Measurements from ENCODE around the gene SRC. TPM values are rescaled to one million over a fixed set of nuclear protein-coding genes. Genes with fewer than 3 reads are reported as not detected.

SRC gene
- total RNA-seq, 1 donor from 2014 or later = 7.8 TPM

DNA sequence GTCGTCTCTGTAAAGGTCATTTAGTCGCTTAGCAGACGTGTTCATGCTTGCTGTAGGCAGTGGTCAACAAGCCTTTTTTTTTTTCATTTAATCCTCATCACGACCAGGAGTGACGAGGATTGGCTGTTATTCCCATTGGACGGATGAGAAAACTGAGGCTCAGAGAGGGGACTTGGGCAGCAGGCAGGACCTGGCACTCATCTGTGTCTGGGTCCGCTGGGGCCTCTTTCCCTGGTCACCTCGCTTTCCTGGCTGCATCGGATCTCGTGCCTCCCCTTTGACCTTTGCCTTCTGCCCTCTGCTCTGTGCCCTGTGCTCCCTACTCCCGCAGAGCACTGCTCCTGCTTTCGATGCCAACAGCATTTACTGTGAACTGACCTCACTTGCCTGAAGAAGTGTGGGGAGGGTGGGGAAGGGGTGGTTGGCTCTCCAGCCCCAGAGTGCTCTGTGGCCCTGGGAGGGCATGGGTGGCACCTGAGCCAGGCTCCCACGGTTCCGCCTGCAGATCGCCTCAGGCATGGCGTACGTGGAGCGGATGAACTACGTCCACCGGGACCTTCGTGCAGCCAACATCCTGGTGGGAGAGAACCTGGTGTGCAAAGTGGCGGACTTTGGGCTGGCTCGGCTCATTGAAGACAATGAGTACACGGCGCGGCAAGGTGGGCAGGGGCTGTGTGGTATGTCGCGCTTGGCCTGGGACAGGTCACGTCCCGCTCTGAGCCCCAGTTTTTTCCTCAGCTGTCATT lies 56.2 kb downstream of the SRC start:
- peaks cover 3 to 7% (median 7%) of the 10 kb centered on the region in 3 donors for H3K4me1 ChIP-seq (ENCODE audit: control insufficient read depth in 3 of 3, insufficient read depth in 3 of 3, low read length in 3 of 3)
- H3K9me3 ChIP-seq (ENCODE audit: control insufficient read depth in 3 of 3, low read length in 3 of 3) = no peaks in the 10 kb centered on the region
- no peak overlapping the region for H3K4me3 ChIP-seq (ENCODE audit: low read length in 3 of 3)
- H3K27ac ChIP-seq (ENCODE audit: low read depth, low read length) = no peak overlapping the region
- peaks cover 0 to 4% (median 2%) of the 10 kb centered on the region in 3 donors for H3K36me3 ChIP-seq (ENCODE audit: control insufficient read depth in 3 of 3, insufficient read depth in 3 of 3, low read length in 3 of 3)
- H3K27me3 ChIP-seq (ENCODE audit: control insufficient read depth in 3 of 3, insufficient read depth in 3 of 3, low read length in 3 of 3) = peaks cover 4 to 18% (median 5%) of the 10 kb centered on the region in 3 donors
- no peak overlapping the region for H3K9ac ChIP-seq (ENCODE audit: low read depth in 1 of 3, low read length in 3 of 3)

DNA sequence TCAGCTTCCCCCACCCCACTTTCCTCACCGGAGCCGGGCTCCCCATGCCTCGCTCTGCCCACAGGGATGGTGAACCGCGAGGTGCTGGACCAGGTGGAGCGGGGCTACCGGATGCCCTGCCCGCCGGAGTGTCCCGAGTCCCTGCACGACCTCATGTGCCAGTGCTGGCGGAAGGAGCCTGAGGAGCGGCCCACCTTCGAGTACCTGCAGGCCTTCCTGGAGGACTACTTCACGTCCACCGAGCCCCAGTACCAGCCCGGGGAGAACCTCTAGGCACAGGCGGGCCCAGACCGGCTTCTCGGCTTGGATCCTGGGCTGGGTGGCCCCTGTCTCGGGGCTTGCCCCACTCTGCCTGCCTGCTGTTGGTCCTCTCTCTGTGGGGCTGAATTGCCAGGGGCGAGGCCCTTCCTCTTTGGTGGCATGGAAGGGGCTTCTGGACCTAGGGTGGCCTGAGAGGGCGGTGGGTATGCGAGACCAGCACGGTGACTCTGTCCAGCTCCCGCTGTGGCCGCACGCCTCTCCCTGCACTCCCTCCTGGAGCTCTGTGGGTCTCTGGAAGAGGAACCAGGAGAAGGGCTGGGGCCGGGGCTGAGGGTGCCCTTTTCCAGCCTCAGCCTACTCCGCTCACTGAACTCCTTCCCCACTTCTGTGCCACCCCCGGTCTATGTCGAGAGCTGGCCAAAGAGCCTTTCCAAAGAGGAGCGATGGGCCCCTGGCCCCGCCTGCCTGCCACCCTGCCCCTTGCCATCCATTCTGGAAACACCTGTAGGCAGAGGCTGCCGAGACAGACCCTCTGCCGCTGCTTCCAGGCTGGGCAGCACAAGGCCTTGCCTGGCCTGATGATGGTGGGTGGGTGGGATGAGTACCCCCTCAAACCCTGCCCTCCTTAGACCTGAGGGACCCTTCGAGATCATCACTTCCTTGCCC lies 57.4 kb downstream of the SRC start:
- Histone ChIP-seq H3K27me3 (ENCODE audit: control insufficient read depth in 3 of 3, insufficient read depth in 3 of 3, low read length in 3 of 3) (peaks cover 15 to 18% (median 16%) of the 10 kb centered on the region in 3 donors), H3K4me1 (ENCODE audit: control insufficient read depth in 3 of 3, insufficient read depth in 3 of 3, low read length in 3 of 3) (peaks cover 6 to 14% (median 12%) of the 10 kb centered on the region in 3 donors), H3K36me3 (ENCODE audit: control insufficient read depth in 3 of 3, insufficient read depth in 3 of 3, low read length in 3 of 3) (peaks cover 0 to 2% (median 0%) of the 10 kb centered on the region in 3 donors), H3K4me3 (ENCODE audit: low read length in 3 of 3) (no peak overlapping the region), H3K9ac (ENCODE audit: low read depth in 1 of 3, low read length in 3 of 3) (no peak overlapping the region), H3K27ac (ENCODE audit: low read depth, low read length) (no peak overlapping the region), H3K9me3 (ENCODE audit: control insufficient read depth in 3 of 3, low read length in 3 of 3) (no peaks in the 10 kb centered on the region)

DNA sequence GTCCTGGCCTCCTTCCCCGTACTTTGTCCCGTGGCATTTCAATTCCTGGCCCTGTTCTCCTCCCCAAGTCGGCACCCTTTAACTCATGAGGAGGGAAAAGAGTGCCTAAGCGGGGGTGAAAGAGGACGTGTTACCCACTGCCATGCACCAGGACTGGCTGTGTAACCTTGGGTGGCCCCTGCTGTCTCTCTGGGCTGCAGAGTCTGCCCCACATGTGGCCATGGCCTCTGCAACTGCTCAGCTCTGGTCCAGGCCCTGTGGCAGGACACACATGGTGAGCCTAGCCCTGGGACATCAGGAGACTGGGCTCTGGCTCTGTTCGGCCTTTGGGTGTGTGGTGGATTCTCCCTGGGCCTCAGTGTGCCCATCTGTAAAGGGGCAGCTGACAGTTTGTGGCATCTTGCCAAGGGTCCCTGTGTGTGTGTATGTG lies 58.5 kb downstream of the SRC start:
- no peak overlapping the region for H3K9ac ChIP-seq (ENCODE audit: low read depth in 1 of 3, low read length in 3 of 3)
- H3K9me3 ChIP-seq (ENCODE audit: control insufficient read depth in 3 of 3, low read length in 3 of 3) = no peaks in the 10 kb centered on the region
- no peak overlapping the region for H3K4me3 ChIP-seq (ENCODE audit: low read length in 3 of 3)
- peaks cover 25 to 28% (median 27%) of the 10 kb centered on the region in 3 donors for H3K27me3 ChIP-seq (ENCODE audit: control insufficient read depth in 3 of 3, insufficient read depth in 3 of 3, low read length in 3 of 3)
- H3K4me1 ChIP-seq (ENCODE audit: control insufficient read depth in 3 of 3, insufficient read depth in 3 of 3, low read length in 3 of 3) = peaks cover 6 to 14% (median 12%) of the 10 kb centered on the region in 3 donors
- H3K27ac ChIP-seq (ENCODE audit: low read depth, low read length) = no peak overlapping the region
- H3K36me3 ChIP-seq (ENCODE audit: control insufficient read depth in 3 of 3, insufficient read depth in 3 of 3, low read length in 3 of 3) = peaks cover 0 to 2% (median 0%) of the 10 kb centered on the region in 3 donors

DNA sequence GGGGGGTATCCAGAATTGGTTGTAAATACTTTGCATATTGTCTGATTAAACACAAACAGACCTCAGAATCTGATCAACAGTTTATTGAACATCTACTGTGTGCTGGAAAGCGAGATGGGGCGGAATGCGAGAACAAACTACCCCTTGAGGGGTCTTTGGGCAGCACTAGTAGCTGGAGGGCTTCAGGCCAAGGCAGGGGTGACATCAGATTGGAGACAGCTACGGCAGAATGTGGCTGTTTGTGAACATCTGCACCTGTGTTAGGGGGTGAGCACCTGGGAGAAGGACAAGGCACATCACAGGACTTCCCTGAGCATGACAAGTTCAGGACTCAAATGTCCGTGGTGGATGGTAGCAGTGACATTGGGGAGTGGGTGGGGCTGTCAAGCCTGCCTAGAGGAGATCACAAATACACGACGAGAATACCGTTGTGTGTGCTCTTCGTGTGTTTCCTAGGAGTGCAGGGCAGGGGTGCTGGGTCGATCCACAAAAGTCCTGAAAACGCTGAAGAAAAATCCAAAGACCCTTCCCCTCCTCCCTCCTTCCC lies 59.5 kb downstream of the SRC start:
- H3K9me3 ChIP-seq (ENCODE audit: control insufficient read depth in 3 of 3, low read length in 3 of 3) = no peaks in the 10 kb centered on the region
- no peak overlapping the region for H3K9ac ChIP-seq (ENCODE audit: low read depth in 1 of 3, low read length in 3 of 3)
- H3K27me3 ChIP-seq (ENCODE audit: control insufficient read depth in 3 of 3, insufficient read depth in 3 of 3, low read length in 3 of 3) = peaks cover 26 to 36% (median 33%) of the 10 kb centered on the region in 3 donors
- H3K27ac ChIP-seq (ENCODE audit: low read depth, low read length) = no peak overlapping the region
- peaks cover 0 to 2% (median 0%) of the 10 kb centered on the region in 3 donors for H3K36me3 ChIP-seq (ENCODE audit: control insufficient read depth in 3 of 3, insufficient read depth in 3 of 3, low read length in 3 of 3)
- H3K4me3 ChIP-seq (ENCODE audit: low read length in 3 of 3) = no peak overlapping the region
- H3K4me1 ChIP-seq (ENCODE audit: control insufficient read depth in 3 of 3, insufficient read depth in 3 of 3, low read length in 3 of 3) = peaks cover 6 to 14% (median 12%) of the 10 kb centered on the region in 3 donors

DNA sequence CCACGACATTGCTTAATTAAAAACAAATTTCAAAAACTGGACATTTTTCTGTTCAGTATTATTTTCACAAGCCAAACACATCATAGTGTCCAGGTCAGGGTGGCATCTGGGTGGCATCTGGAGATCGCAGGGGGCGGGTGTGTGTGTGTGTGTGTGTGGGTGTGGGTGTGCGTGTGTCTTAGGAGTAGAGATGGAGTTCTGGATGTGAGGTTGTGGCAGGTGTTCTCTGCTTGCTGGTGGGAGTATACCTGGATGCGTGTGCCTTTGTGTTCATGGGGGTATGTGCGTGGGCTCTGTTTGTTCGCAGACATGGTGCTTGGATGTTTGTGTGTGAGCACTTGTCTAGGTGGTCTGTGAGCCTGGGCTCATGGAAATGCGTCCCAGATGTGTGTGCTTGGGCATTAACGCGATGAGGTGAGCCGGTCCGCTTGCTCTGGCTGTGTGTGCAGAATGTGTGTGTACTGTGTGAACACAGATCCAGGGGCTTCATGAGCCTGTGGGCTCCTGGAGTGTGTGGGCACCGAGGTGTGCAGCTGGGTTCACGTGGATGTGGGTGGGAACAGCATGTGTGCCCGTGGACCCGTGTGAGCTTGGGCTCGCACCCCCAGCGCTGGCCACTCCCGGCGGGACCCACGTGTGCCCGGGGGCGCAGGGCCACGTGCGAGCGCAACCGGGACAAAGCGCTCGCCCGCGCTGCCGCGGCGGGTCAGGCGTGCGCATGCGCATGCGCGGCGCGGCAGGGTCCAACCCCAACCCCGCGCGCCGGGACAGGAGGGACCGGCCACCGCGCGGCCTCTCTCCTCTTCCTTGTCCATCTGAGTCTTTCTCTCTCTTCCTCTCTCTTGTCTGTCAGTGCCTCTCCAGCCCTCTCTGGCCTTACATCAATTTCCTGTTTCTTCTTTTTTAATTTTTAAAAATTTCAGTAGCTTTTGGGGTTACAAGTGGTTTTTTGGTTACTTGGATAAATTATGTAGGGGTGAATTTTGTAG lies 60.4 kb downstream of the SRC start:
- peak overlapping the region; percentile 24 to 65 (median 51) for H3K4me3 ChIP-seq (ENCODE audit: low read length in 3 of 3)
- peaks cover 0 to 2% (median 0%) of the 10 kb centered on the region in 3 donors for H3K36me3 ChIP-seq (ENCODE audit: control insufficient read depth in 3 of 3, insufficient read depth in 3 of 3, low read length in 3 of 3)
- no peak overlapping the region for H3K27ac ChIP-seq (ENCODE audit: low read depth, low read length)
- H3K9ac ChIP-seq (ENCODE audit: low read depth in 1 of 3, low read length in 3 of 3) = peak overlapping the region in 2 of 3 donors; percentile 25 to 51
- peaks cover 32 to 44% (median 40%) of the 10 kb centered on the region in 3 donors for H3K27me3 ChIP-seq (ENCODE audit: control insufficient read depth in 3 of 3, insufficient read depth in 3 of 3, low read length in 3 of 3)
- H3K4me1 ChIP-seq (ENCODE audit: control insufficient read depth in 3 of 3, insufficient read depth in 3 of 3, low read length in 3 of 3) = peaks cover 9 to 15% (median 14%) of the 10 kb centered on the region in 3 donors
- no peaks in the 10 kb centered on the region for H3K9me3 ChIP-seq (ENCODE audit: control insufficient read depth in 3 of 3, low read length in 3 of 3)

DNA sequence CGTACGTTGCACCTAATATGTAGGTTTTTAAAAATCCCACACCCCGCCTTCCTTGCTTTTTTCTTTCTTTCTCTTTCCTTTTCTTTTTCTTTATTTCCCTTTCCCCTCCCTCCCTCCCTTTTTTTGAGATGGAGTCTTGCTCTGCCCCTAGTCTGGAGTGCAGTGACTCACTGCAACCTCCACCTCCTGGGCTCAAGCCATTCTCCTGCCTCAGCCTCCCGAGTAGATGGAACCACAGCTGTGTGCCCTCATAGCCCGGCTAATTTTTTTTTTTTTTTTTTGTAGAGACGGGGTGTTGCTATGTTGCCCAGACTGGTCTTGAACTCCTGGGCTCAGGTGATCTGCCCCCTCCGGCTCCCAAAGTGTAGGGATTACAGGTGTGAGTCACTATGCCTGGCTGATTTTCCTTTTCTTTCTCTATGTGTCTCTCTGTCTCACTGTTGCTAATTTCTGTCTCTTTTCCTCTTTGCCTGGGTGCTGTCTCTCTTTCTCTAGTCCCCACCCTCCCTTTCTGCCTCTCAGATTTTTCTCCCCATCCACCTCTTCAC lies 61.2 kb downstream of the SRC start:
- H3K9ac ChIP-seq (ENCODE audit: low read depth in 1 of 3, low read length in 3 of 3) = no peak overlapping the region
- H3K27me3 ChIP-seq (ENCODE audit: control insufficient read depth in 3 of 3, insufficient read depth in 3 of 3, low read length in 3 of 3) = peaks cover 32 to 47% (median 42%) of the 10 kb centered on the region in 3 donors
- H3K9me3 ChIP-seq (ENCODE audit: control insufficient read depth in 3 of 3, low read length in 3 of 3) = no peaks in the 10 kb centered on the region
- H3K4me1 ChIP-seq (ENCODE audit: control insufficient read depth in 3 of 3, insufficient read depth in 3 of 3, low read length in 3 of 3) = peaks cover 14 to 21% (median 18%) of the 10 kb centered on the region in 3 donors
- H3K4me3 ChIP-seq (ENCODE audit: low read length in 3 of 3) = no peak overlapping the region
- no peak overlapping the region for H3K27ac ChIP-seq (ENCODE audit: low read depth, low read length)
- H3K36me3 ChIP-seq (ENCODE audit: control insufficient read depth in 3 of 3, insufficient read depth in 3 of 3, low read length in 3 of 3) = peaks cover 0 to 2% (median 0%) of the 10 kb centered on the region in 3 donors

DNA sequence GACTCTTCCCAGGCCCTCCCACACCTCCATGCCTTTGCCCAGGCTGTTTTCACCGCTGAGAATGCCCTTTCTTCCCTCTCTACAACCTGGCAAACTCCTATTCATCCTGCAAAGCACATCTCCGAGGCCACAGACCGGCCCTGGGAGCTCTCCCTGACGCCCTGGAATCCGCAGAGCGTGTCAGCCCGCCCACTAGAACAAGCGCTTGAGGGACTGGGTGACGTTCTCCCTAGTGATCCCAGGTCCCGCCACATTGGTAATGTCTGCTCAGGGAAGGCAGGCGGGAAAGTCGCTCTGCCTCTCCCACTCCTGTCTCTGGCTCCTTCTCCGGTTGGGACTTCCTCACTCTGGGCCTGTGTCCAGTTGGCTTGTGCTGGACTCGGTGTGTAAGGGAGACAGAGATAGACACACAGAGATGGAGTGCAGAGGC lies 61.6 kb downstream of the SRC start:
- Histone ChIP-seq H3K9me3 (ENCODE audit: control insufficient read depth in 3 of 3, low read length in 3 of 3) (no peaks in the 10 kb centered on the region), H3K36me3 (ENCODE audit: control insufficient read depth in 3 of 3, insufficient read depth in 3 of 3, low read length in 3 of 3) (peaks cover 0 to 2% (median 0%) of the 10 kb centered on the region in 3 donors), H3K27me3 (ENCODE audit: control insufficient read depth in 3 of 3, insufficient read depth in 3 of 3, low read length in 3 of 3) (peaks cover 32 to 49% (median 42%) of the 10 kb centered on the region in 3 donors), H3K27ac (ENCODE audit: low read depth, low read length) (no peak overlapping the region), H3K9ac (ENCODE audit: low read depth in 1 of 3, low read length in 3 of 3) (peak overlapping the region in 1 of 3 donors; percentile 16), H3K4me3 (ENCODE audit: low read length in 3 of 3) (no peak overlapping the region), H3K4me1 (ENCODE audit: control insufficient read depth in 3 of 3, insufficient read depth in 3 of 3, low read length in 3 of 3) (peaks cover 19 to 23% (median 23%) of the 10 kb centered on the region in 3 donors)

DNA sequence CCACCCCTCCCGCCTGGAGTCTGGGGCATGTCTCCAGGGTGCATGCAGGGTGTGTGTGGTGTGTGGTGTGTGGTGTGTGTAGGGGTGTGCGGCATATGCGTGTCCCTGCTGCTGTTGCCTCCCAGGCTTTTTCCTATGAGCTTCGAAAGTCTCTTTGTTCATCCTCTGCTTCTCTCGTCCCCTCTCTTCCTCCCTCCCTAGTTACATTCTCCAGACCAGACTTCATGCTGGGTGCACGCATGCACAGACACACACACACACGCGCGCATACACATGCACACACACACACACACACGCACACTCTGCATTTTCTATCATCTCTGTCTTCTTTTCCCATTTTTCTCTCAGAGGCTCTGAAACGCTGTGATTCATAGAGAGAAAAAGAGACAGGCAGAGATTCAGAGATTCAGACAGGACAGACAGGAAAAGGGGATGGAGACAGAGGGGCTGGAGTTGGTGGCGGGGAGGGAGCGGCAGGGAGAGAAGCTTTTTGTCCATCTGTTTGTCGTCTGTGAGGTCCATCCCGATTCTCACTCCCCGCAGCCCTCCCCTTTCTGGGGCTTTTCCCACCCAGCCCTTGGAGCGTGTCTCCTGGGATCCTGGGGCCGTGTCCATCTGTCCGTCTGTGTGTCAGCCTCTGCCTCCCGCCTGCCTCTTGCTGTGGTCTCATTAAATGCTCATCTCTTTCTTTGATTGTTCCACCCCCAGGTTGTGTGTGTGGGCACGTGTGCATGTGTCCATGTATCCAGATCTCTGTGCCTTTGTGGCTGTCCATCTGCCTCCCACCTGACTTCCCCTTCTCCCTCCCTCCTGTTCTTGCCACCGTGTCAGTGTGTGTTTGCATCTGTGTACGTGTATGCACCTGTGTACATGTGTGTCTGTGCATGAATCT lies 62.6 kb downstream of the SRC start:
- Histone ChIP-seq H3K27ac (ENCODE audit: low read depth, low read length) (no peak overlapping the region), H3K27me3 (ENCODE audit: control insufficient read depth in 3 of 3, insufficient read depth in 3 of 3, low read length in 3 of 3) (peaks cover 35 to 53% (median 42%) of the 10 kb centered on the region in 3 donors), H3K36me3 (ENCODE audit: control insufficient read depth in 3 of 3, insufficient read depth in 3 of 3, low read length in 3 of 3) (no peaks in the 10 kb centered on the region), H3K9ac (ENCODE audit: low read depth in 1 of 3, low read length in 3 of 3) (no peak overlapping the region), H3K4me1 (ENCODE audit: control insufficient read depth in 3 of 3, insufficient read depth in 3 of 3, low read length in 3 of 3) (peaks cover 23 to 28% (median 23%) of the 10 kb centered on the region in 3 donors), H3K4me3 (ENCODE audit: low read length in 3 of 3) (no peak overlapping the region), H3K9me3 (ENCODE audit: control insufficient read depth in 3 of 3, low read length in 3 of 3) (no peaks in the 10 kb centered on the region)

Measured in skeletal muscle tissue (tissue), 4 donors.